Heart left ventricle (tissue), 13 donors: ENCODE results near the gene CSF1R.
"Not testable (repeated sequence)": the region's sequence is repeated elsewhere in the genome, so short reads cannot be mapped to it uniquely, and the experiment has no call there.

Experiments used
- CTCF ChIP-seq, 12 donors: fragments of 200-600 bp; sonication (generic) in 4 of 12; IDR thresholded peaks; one replicate each; pipeline versions ENCODE4 v1.5.0 to v1.8.0; 2018 to 2022; ENCODE audit warnings: antibody characterized with exemption in 12 of 12, mild to moderate bottlenecking in 5 of 12
- POLR2A ChIP-seq, 2 donors: fragments of 450-650 bp; IDR thresholded peaks; one replicate each; pipeline ENCODE4 v1.6.1; 2017; ENCODE audit warnings: antibody characterized with exemption in 2 of 2, mild to moderate bottlenecking in 2 of 2, moderate library complexity in 2 of 2
- donor health status: ischemic (EF 13 %, LVEDD 7.1; RV severe dilation, severe dysfunction).
- donor health status: DM: no; HTN: yes; CAD: no.
- donor health status: DM: no; HTN: no; CAD: no.
- donor health status: ischemic (EF 25% LVEDD 6.9; RV normal size, moderate dysfunction).
- donor health status: ischemic (EF 25% LVEDD 5.7; RV mildly dilated, moderate dysfunction).
- donor health status: ischemic (EF 35%, LVEDD 5.7; RV mildly dilated, moderate dysfunction).
- donor health status: nonischemic (EF 11% LVEDD 7.7; RV severe dilation, severe dysfunction).
- donor health status: DM: yes; HTN: yes; CAD: no.
- donor health status: PGD.
- donor health status: ischemic (EF 29% LVEDD 5.4; RV normal size, mild dysfunction).
- donor health status: nonischemic (EF 23%, LVEDD 6.1; RV moderate dilation, normal function).

- TF ChIP-seq CTCF, POLR2A (IDR thresholded peaks at IDR 0.05): not testable (repeated sequence)
These were observed 58.3 kb downstream of the CSF1R start for GRCh38 chr5:150028047-150028446.
